Smooth muscle cell of the brain vasculature (primary cell): ENCODE measurements around the gene MADD.

Experiments used
- DNase-seq: peaks from one replicate; pipeline ENCODE4 v3.0.0-alpha.2; 2012; ENCODE audit warnings: low read depth, low spot score

MADD gene

GRCh38 chr11:47269829-47270305 is at the start of gene MADD:
MADD (plus strand) TSS chr11:47270133.
- no peak for DNase-seq

- DNase-seq, result no peak
These were observed 49.5 kb upstream of the MADD start for GRCh38 chr11:47220401-47220821.

- no peak for DNase-seq
These were observed 47.2 kb upstream of the MADD start for GRCh38 chr11:47222696-47223095.

DNA sequence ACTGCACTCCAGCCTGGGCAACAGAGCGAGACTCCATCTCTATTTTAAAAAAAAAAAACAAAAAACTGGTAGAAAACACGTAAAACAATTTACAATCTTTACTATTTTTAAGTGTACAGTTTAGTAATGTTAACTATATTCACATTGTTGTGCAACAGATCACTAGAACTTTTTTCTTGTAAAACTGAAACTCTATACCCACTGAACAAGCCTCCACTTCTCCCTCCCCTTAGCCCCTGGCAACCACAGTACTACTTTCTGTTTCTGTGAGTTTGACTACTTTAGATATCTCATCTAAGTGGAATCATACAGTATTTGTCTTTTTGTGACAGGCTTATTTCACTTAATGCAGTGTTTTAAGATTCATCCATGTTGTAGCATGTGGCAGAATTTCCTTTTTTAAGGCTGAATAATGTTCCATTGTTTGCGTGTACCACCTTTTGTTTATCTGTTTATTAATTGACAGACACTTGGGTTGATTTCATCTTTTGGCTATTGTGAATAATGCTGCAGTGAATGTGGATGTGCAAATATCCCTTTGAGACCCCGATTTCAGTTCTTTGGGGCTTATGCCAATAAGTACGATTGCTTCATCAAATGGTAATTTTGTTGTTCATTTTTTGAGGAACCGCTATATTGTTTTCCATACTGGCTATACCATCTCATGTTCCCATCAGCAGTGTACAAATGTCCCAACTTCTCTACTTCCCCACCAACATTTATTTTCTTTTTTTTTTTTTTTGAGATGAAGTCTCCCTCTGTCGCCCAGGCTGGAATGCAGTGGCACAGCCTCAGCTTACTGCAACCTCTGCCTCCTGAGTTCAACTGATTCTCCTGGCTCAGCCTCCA is 44.2 kb upstream of the MADD start:
- DNase-seq, result no peak

DNA sequence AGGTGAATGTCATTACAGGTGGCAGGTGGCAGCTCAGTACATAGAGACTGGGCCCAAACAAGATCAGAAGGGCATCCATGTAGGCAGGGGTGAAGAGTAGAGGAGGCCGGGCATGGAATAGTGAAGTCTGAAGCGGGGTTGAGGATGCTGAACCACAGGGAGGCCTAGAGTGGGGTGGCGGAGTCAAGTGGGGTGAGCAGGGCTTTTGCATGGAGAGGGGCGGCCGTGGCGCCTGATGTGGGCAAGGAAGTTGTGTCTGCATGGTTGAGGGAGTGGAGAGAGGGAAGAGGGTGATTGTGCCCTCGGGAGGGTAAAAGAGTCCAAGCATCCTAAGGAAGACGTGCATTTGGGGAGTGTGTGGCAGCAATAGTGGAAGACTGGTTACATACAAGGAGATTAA is 40.8 kb upstream of the MADD start:
- DNase-seq, result no peak

DNA sequence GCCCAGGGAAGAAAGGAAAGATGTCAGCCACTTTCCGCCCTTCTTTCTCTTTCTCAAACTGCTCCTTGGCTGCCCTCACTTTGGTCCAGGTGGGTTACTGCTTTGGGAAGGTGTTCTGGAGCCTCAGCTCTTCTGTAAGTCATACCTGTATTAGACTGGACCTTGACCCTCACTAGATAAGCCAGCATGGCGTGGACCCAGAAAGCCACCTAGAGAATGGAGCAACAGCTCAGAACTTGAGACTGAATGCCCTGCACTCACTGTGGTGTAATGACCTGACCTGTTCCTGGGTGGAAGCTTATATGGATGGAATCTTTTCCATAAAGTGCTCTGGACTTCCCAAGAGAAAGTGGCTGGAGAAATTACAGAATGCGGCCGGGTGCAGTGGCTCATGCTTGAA is 36.9 kb upstream of the MADD start:
- DNase-seq, result no peak

DNA sequence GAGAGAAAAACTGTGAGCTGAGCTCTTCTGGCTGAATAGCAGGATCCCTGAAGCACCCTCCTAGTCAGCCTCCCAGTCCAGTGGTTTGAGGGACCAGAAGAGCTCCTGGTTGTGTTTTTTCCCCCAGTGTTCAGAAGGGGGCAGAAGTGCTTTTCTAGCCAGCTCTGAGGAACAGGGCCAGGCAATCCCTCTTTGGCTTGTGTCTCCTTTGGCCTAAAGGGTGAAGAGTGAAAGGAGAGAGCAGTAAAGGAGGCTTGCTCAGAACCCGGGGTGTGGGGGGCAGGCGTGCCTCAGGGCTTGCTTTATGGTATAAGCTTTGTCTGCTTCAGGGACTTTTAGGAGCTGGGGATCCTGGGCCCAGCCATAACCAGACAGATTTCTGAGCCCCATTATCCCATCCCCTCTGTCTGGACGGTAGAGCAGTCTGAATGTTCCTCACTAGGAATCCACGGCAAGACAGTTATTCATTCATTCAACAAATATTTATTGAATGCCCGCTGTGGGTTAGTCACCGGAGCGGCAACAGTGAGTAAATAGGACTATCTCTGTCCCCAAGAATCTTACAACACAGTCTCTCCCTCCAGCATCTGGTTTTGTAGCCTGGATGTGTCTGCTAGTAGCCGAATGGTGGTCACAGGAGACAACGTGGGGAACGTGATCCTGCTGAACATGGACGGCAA is 35.8 kb upstream of the MADD start:
- DNase-seq, result no peak

DNA sequence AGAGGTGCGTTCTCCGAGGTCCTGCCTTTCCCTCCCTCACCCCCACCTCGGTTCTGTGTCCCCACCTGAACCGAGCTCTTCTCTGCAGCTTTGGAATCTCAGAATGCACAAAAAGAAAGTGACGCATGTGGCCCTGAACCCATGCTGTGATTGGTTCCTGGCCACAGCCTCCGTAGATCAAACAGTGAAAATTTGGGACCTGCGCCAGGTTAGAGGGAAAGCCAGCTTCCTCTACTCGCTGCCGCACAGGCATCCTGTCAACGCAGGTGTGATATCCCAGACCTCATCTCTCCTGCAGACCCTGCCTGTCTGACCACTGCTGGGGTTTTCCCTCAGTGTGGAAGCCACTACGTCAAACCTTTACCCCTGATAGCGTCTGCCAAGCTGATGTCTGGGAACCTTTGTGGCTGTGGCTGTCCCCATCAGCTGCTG is 35.2 kb upstream of the MADD start:
- no peak for DNase-seq

- no peak for DNase-seq
These were observed 34.8 kb upstream of the MADD start for GRCh38 chr11:47235163-47235562.

GRCh38 chr11:47236482-47236881 is 33.5 kb upstream of the MADD start:
- no peak for DNase-seq

DNA sequence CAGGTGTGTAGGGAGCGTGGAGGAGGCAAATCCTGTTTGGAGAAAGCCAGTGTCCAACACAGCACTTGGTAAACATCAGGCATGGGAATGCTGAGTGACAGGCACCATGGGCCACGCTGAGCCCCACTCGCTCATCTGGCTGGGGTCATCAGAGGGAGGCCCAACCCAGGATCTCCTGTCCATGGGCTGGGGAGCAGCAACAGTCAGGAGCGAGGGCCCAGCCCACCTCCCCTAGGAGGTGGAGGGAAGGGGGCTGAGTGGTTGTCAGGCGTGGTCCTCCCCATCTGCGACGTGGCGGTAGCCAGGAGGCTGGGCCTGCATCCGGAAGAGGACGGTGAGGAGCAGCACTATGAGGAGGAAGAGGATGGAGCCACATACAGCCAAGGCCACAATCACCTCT is 30.1 kb upstream of the MADD start:
- no peak for DNase-seq

DNA sequence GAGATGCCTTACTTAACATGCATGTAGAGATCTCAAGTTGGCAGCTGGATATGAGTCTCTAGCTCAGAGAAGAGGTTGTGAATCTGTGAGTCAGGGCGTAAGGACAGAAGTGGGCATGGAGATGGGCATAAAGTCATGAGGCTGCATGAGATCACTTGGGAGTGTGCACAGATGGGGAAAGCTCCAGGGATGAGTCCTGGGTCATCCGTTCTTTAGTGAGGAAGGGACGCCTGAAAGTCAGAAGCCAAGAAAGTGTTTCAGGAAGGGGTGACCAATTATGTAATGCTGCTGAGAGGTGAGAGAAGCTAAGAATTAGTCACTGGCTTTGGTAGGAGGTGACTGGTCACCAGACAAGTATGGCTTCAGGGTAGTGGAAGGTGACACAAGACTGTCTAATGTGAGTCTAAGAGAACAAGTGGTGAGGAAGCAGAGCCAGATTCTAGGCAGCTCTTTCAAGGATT is 28.1 kb upstream of the MADD start:
- DNase-seq, result no peak

- DNase-seq, result no peak
These were observed 27.2 kb upstream of the MADD start for GRCh38 chr11:47242596-47243192.

- no peak for DNase-seq
These were observed 26.5 kb upstream of the MADD start for GRCh38 chr11:47243454-47243853.

DNA sequence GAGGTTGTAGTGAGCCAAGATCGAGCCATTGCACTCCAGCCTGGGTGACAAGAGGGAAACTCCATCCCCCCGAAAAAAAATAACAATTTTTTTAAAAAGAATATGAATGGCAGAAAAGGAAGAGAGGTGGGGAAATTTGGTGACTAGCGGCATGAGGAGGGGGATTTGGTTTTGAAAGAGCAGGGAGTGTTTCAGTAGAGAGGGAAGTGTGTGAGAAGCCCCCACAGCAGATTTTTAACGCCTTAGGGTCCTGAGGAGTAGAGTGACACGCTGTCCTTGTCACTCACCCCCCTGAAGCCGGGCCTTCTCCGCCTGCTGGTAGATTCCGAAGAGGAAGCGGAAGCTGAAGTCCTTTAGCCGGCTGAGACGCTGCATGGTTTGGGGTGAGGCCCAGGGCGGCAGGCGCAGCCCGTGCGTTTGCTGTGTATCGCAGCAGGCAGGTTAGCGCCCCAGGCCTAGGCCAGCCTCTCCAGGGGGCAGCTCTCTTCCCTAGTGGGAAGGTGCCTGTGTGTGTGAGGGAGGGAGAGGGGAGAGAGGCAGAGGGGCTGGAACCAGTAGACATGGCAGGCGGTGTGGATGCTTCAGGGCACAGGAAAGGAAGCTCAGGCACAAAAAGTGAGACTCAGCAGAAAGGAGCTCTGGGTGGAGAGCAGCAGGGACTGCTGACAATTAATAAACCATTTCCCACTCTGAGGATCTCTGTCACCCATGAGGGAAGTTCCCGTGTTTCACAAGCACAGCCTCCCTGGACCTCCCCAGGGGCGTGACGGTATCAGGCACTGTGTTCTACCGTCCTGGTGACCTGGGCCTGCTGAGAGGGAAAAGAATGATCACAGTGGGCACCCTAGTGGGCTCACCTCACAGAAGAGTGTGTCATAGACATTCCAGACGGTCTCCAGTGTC is 25.2 kb upstream of the MADD start:
- DNase-seq, result no peak

DNA sequence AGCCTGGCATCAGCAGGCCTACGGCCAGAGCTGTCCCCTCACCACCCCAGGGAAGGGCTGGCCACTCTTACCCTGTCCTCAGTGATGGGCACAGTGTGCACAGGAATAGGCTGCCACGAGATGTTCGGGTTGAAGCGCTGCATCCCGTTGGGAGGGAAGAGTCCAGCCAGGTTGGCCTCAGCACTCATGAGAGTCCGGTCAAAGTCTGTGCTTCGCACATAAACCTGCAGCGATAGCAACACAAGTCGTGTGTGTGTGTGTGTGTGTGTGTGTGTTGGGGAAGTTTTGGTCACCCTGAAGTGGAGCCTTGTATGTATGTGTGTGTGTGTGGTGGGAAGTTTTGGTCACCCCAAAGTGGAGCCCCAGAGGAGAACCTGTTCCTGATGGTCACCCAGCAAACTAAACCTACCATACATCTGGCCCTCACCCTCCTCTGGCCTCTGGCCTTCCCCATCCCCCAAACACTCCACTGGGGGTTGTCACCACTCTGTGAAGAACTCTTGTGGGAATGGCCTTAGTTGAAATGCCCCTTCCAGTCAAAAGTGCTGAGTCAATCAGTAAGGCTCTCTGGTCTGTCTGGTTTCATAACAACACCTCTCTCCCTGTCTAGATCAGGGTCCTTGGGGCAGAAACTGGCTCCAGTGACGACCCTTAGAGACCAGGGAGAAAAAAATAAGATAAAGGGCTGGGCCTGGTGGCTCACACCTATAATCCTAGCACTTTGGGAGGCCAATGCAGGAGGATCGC is 24.1 kb upstream of the MADD start:
- no peak for DNase-seq

DNA sequence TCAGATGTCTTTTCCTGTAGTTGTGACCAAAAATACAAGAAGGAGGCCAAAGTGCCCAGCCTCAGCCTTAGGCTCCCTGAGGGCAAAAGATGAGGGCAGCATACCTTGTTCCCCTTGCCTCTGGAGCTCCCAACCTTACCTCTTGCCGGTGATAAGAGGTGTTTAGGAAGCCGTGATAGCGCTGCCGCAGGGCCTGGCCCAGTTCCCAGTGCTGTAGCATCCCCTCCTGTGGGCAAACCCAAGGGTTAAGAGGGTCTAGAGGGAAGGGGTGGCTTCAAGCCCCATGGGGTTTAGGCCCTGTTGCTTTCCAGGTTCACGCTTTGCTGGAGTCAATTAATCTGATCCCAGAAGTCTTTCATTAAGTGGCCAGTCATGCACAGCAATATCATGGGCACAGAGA is 22.4 kb upstream of the MADD start:
- no peak for DNase-seq

DNA sequence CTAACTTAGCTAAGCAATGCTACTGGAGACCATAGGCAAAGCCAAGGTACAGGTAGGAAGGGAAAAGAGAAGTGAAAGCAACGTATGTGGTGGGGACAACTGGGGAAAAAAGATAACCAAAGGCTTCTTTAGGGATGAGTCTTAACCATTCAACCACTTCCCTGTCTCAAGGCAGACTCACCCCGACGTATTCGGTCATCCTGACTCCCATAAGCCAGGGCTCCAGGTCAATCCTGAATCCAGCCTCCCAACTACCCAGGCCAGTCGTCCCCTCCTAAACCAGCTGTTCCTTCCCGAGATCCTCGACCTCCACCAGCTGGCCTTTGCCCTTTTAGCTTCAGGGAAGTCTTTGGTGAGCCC is 21.6 kb upstream of the MADD start:
- no peak for DNase-seq

- DNase-seq, result no peak
These were observed 21.1 kb upstream of the MADD start, which contains the start of gene ACP2 for GRCh38 chr11:47248664-47249377. ACP2 (minus strand) TSS chr11:47248814; CDS start chr11:47248789, 25 bp downstream.

DNA sequence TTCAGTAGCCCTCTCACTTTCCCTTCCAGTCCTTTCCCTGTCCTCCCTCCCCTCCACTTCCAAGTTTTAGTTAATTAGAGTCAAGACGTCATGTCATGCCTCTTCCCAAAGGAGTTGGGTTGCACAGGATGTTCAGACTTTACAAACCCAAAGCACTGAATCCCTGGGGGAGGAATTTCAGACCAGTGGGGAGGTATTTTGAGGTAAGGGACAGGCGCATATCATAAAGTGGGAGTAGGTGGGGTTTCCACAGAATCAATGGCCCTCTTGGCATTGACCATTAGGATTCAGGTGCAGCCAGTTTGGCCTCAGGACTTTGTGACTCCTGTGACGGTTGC is 20.6 kb upstream of the MADD start:
- DNase-seq, result no peak
